Measurements from ENCODE around the gene DUOX2.
"Not testable (repeated sequence)": the region's sequence is repeated elsewhere in the genome, so short reads cannot be mapped to it uniquely, and the experiment has no call there.

Gene DUOX2

GRCh38 chr15:45088801-45089711, 24.9 kb downstream of the DUOX2 start:
- TF ChIP-seq PKNOX1 (IDR thresholded peaks at IDR 0.05) = peak; percentile 27; the same call in 1 of the 2 replicates
- TF ChIP-seq ZNF384 (IDR thresholded peaks at IDR 0.05) = no peak
- no peak for TF ChIP-seq HDGF (IDR thresholded peaks at IDR 0.05; ENCODE audit: borderline replicate concordance)
- TF ChIP-seq TARDBP (IDR thresholded peaks at IDR 0.05) = no peak
- TF ChIP-seq BHLHE40 (IDR thresholded peaks at IDR 0.05; ENCODE audit: borderline replicate concordance) = no peak
- ChIA-PET POLR2A (interaction anchor here (0.9 kb wide), 1 partner anchor 29 kb away, joined by 3 read pairs; no protein-coding TSS in a partner anchor), CTCF (interaction anchor here (2.0 kb wide), 1 partner anchor 29 kb away, joined by 11 read pairs; no protein-coding TSS in a partner anchor)
- DNase-seq (ENCODE audit: extremely low spot score) = peak; percentile 14

- ChIA-PET CTCF (interaction anchor here (2.0 kb wide), 1 partner anchor 31 kb away, joined by 11 read pairs; no protein-coding TSS in a partner anchor), POLR2A (no interaction called here)
- DNase-seq (ENCODE audit: extremely low spot score) = no peak
- TF ChIP-seq SP1 (IDR thresholded peaks at IDR 0.05) = no peak
- TF ChIP-seq PKNOX1 (IDR thresholded peaks at IDR 0.05) = no peak
- no peak for TF ChIP-seq FOXK2 (IDR thresholded peaks at IDR 0.05)
- TF ChIP-seq BHLHE40 (IDR thresholded peaks at IDR 0.05; ENCODE audit: borderline replicate concordance) = no peak
- no peak for TF ChIP-seq CTBP1 (IDR thresholded peaks at IDR 0.05; ENCODE audit: borderline replicate concordance)
- TF ChIP-seq NFRKB (IDR thresholded peaks at IDR 0.05) = no peak
- TF ChIP-seq TARDBP (IDR thresholded peaks at IDR 0.05) = no peak
- no peak for TF ChIP-seq ARNT (IDR thresholded peaks at IDR 0.05)
- no peak for TF ChIP-seq HDGF (IDR thresholded peaks at IDR 0.05; ENCODE audit: borderline replicate concordance)
- TF ChIP-seq L3MBTL2 (conservative IDR thresholded peaks at IDR 0.05) = no peak
- no peak for TF ChIP-seq ELF4 (IDR thresholded peaks at IDR 0.05)
- TF ChIP-seq ZNF384 (IDR thresholded peaks at IDR 0.05) = no peak
- TF ChIP-seq FOXM1 (IDR thresholded peaks at IDR 0.05; ENCODE audit: borderline replicate concordance) = no peak
- no peak for TF ChIP-seq FOXA1 (IDR thresholded peaks at IDR 0.05)
- no peak for TF ChIP-seq LEF1 (IDR thresholded peaks at IDR 0.05; ENCODE audit: borderline replicate concordance)
- TF ChIP-seq SUZ12 (IDR thresholded peaks at IDR 0.05) = no peak
These were observed 26.5 kb downstream of the DUOX2 start for GRCh38 chr15:45087513-45087912.

GRCh38 chr15:45084163-45084562, 29.8 kb downstream of the DUOX2 start:
- DNase-seq (ENCODE audit: extremely low spot score) = no peak
- TF ChIP-seq BHLHE40 (IDR thresholded peaks at IDR 0.05; ENCODE audit: borderline replicate concordance) = no peak
- POLR2A ChIA-PET = no interaction called here
- CTCF ChIA-PET = no interaction called here

- no peak for DNase-seq (ENCODE audit: extremely low spot score)
- ChIA-PET CTCF (no interaction called here), POLR2A (no interaction called here)
- TF ChIP-seq LEF1 (IDR thresholded peaks at IDR 0.05; ENCODE audit: borderline replicate concordance) (no peak), BHLHE40 (IDR thresholded peaks at IDR 0.05; ENCODE audit: borderline replicate concordance) (no peak), ELF4 (IDR thresholded peaks at IDR 0.05) (no peak), NFRKB (IDR thresholded peaks at IDR 0.05) (no peak), TARDBP (IDR thresholded peaks at IDR 0.05) (no peak), SP1 (IDR thresholded peaks at IDR 0.05) (no peak), FOXM1 (IDR thresholded peaks at IDR 0.05; ENCODE audit: borderline replicate concordance) (no peak)
These were observed 30.7 kb downstream of the DUOX2 start for GRCh38 chr15:45083223-45083622.

- POLR2A ChIA-PET; DNase-seq (ENCODE audit: extremely low spot score): not testable (repeated sequence)
- CTCF ChIA-PET = interaction anchor here (0.6 kb wide), 1 partner anchor 19 kb away, joined by 3 read pairs; no protein-coding TSS in a partner anchor
These were observed 31.6 kb downstream of the DUOX2 start for GRCh38 chr15:45082412-45082811.

GRCh38 chr15:45080593-45080992, 33.4 kb downstream of the DUOX2 start:
- POLR2A ChIA-PET; DNase-seq (ENCODE audit: extremely low spot score); CTCF ChIA-PET: not testable (repeated sequence)

GRCh38 chr15:45079628-45080246, 34.2 kb downstream of the DUOX2 start:
- DNase-seq (ENCODE audit: extremely low spot score); CTCF ChIA-PET; POLR2A ChIA-PET: not testable (repeated sequence)

GRCh38 chr15:45079201-45079600, 34.8 kb downstream of the DUOX2 start:
- DNase-seq (ENCODE audit: extremely low spot score); POLR2A ChIA-PET; CTCF ChIA-PET: not testable (repeated sequence)

- POLR2A ChIA-PET; DNase-seq (ENCODE audit: extremely low spot score); CTCF ChIA-PET: not testable (repeated sequence)
These were observed 36.6 kb downstream of the DUOX2 start for GRCh38 chr15:45077391-45077790.

GRCh38 chr15:45075440-45076320, 38.3 kb downstream of the DUOX2 start:
- CTCF ChIA-PET; DNase-seq (ENCODE audit: extremely low spot score); POLR2A ChIA-PET: not testable (repeated sequence)

- DNase-seq (ENCODE audit: extremely low spot score); POLR2A ChIA-PET; CTCF ChIA-PET: not testable (repeated sequence)
These were observed 40.4 kb downstream of the DUOX2 start for GRCh38 chr15:45073602-45074001.

- CTCF ChIA-PET; DNase-seq (ENCODE audit: extremely low spot score); POLR2A ChIA-PET: not testable (repeated sequence)
These were observed 44.0 kb downstream of the DUOX2 start for GRCh38 chr15:45069942-45070360.
